ENCODE results near the gene TEX51.

TEX51 gene

GRCh38 chr2:126912201-126912600 lies 13.5 kb downstream of the TEX51 start:
- Histone ChIP-seq H3K4me3 (ENCODE audit: low read length) (no peak overlapping the region), H3K36me3 (replicated peaks; ENCODE audit: low read depth, low read length) (no peaks in the 10 kb centered on the region)

GRCh38 chr2:126913329-126913728 lies 14.6 kb downstream of the TEX51 start:
- TF ChIP-seq EZH2phosphoT487 (IDR thresholded peaks at IDR 0.05; ENCODE audit: low read depth) (no peak), CTCF (IDR thresholded peaks at IDR 0.05; ENCODE audit: low read depth, low read length) (no peak)

More at GRCh38 chr2:126912201-126912600, 13.5 kb downstream of the TEX51 start:
- Histone ChIP-seq H2AFZ (ENCODE audit: low read depth, low read length) (no peak overlapping the region), H3K27me3 (ENCODE audit: low read depth, low read length) (no peaks in the 10 kb centered on the region), H3K79me2 (ENCODE audit: low read length) (no peaks in the 10 kb centered on the region), H4K20me1 (ENCODE audit: insufficient read depth, low read length) (no peaks in the 10 kb centered on the region), H3K9ac (ENCODE audit: low read length) (no peak overlapping the region), H3K9me3 (ENCODE audit: insufficient read depth, low read length) (no peaks in the 10 kb centered on the region), H3K4me1 (ENCODE audit: low read length) (peaks cover 10% of the 10 kb centered on the region), H3K4me2 (ENCODE audit: low read length) (no peak overlapping the region), H3K27ac (ENCODE audit: low read length) (no peak overlapping the region)
- no peak for TF ChIP-seq EZH2phosphoT487 (IDR thresholded peaks at IDR 0.05; ENCODE audit: low read depth)
- no peak for TF ChIP-seq CTCF (IDR thresholded peaks at IDR 0.05; ENCODE audit: low read depth, low read length)

GRCh38 chr2:126913881-126914615 lies 15.4 kb downstream of the TEX51 start:
- H3K79me2 ChIP-seq (ENCODE audit: low read length) = no peaks in the 10 kb centered on the region
- TF ChIP-seq CTCF (IDR thresholded peaks at IDR 0.05; ENCODE audit: low read depth, low read length) (no peak), EZH2phosphoT487 (IDR thresholded peaks at IDR 0.05; ENCODE audit: low read depth) (no peak)
- H3K9ac ChIP-seq (ENCODE audit: low read length) = no peak overlapping the region
- H3K4me3 ChIP-seq (ENCODE audit: low read length) = no peak overlapping the region
- H3K4me1 ChIP-seq (ENCODE audit: low read length) = peaks cover 10% of the 10 kb centered on the region
- no peaks in the 10 kb centered on the region for H4K20me1 ChIP-seq (ENCODE audit: insufficient read depth, low read length)
- H3K4me2 ChIP-seq (ENCODE audit: low read length) = no peak overlapping the region
- no peaks in the 10 kb centered on the region for H3K36me3 ChIP-seq (replicated peaks; ENCODE audit: low read depth, low read length)
- H3K9me3 ChIP-seq (ENCODE audit: insufficient read depth, low read length) = no peaks in the 10 kb centered on the region
- H3K27ac ChIP-seq (ENCODE audit: low read length) = no peak overlapping the region
- H2AFZ ChIP-seq (ENCODE audit: low read depth, low read length) = no peak overlapping the region
- no peaks in the 10 kb centered on the region for H3K27me3 ChIP-seq (ENCODE audit: low read depth, low read length)

More at GRCh38 chr2:126913329-126913728, 14.6 kb downstream of the TEX51 start:
- no peaks in the 10 kb centered on the region for H3K27me3 ChIP-seq (ENCODE audit: low read depth, low read length)
- H3K9me3 ChIP-seq (ENCODE audit: insufficient read depth, low read length) = no peaks in the 10 kb centered on the region
- H3K4me3 ChIP-seq (ENCODE audit: low read length) = no peak overlapping the region
- no peak overlapping the region for H3K4me2 ChIP-seq (ENCODE audit: low read length)
- H3K9ac ChIP-seq (ENCODE audit: low read length) = no peak overlapping the region
- no peak overlapping the region for H3K27ac ChIP-seq (ENCODE audit: low read length)
- no peak overlapping the region for H2AFZ ChIP-seq (ENCODE audit: low read depth, low read length)
- peaks cover 10% of the 10 kb centered on the region for H3K4me1 ChIP-seq (ENCODE audit: low read length)
- H4K20me1 ChIP-seq (ENCODE audit: insufficient read depth, low read length) = no peaks in the 10 kb centered on the region
- H3K79me2 ChIP-seq (ENCODE audit: low read length) = no peaks in the 10 kb centered on the region
- no peaks in the 10 kb centered on the region for H3K36me3 ChIP-seq (replicated peaks; ENCODE audit: low read depth, low read length)

- no peaks in the 10 kb centered on the region for H3K9me3 ChIP-seq (ENCODE audit: insufficient read depth, low read length)
- H3K79me2 ChIP-seq (ENCODE audit: low read length) = no peaks in the 10 kb centered on the region
- no peaks in the 10 kb centered on the region for H3K36me3 ChIP-seq (replicated peaks; ENCODE audit: low read depth, low read length)
- no peak overlapping the region for H3K4me3 ChIP-seq (ENCODE audit: low read length)
- no peak overlapping the region for H3K9ac ChIP-seq (ENCODE audit: low read length)
- no peak overlapping the region for H2AFZ ChIP-seq (ENCODE audit: low read depth, low read length)
- H3K4me2 ChIP-seq (ENCODE audit: low read length) = no peak overlapping the region
- TF ChIP-seq CTCF (IDR thresholded peaks at IDR 0.05; ENCODE audit: low read depth, low read length) (no peak), EZH2phosphoT487 (IDR thresholded peaks at IDR 0.05; ENCODE audit: low read depth) (no peak)
- no peak overlapping the region for H3K27ac ChIP-seq (ENCODE audit: low read length)
- peaks cover 10% of the 10 kb centered on the region for H3K4me1 ChIP-seq (ENCODE audit: low read length)
- no peaks in the 10 kb centered on the region for H3K27me3 ChIP-seq (ENCODE audit: low read depth, low read length)
- no peaks in the 10 kb centered on the region for H4K20me1 ChIP-seq (ENCODE audit: insufficient read depth, low read length)
Observed at GRCh38 chr2:126914811-126915500, 16.3 kb downstream of the TEX51 start.

Measured in OCI-LY3 (cell line).